NT2/D1 (cell line): ENCODE measurements around the gene LRRC49.

ENCODE experiments used
- DNase-seq: peaks from one replicate; pipeline ENCODE4 v3.0.0-alpha.2; 2011; ENCODE audit warnings: low read depth, low spot score
- H3K27me3 ChIP-seq: 2 replicates; pipeline ENCODE4 v1.6.0; 2011; ENCODE audit warnings: mild to moderate bottlenecking; ENCODE audit not compliant: insufficient read length, insufficient read depth
- H3K36me3 ChIP-seq: 2 replicates; pipeline ENCODE4 v1.6.1; 2011; ENCODE audit warnings: mild to moderate bottlenecking, low read length, mixed read lengths; ENCODE audit not compliant: insufficient read depth, insufficient read length
- H3K4me1 ChIP-seq: 2 replicates; pipeline ENCODE4 v1.5.1; 2011; ENCODE audit not compliant: insufficient read depth, insufficient read length
- H3K4me3 ChIP-seq: 2 replicates; pipeline ENCODE4 v1.5.1; 2011; ENCODE audit warnings: low read depth; ENCODE audit not compliant: insufficient read length
- H3K9ac ChIP-seq: 2 replicates; pipeline ENCODE4 v1.6.0; 2011; ENCODE audit warnings: low read depth; ENCODE audit not compliant: insufficient read length
- H3K9me3 ChIP-seq: 2 replicates; pipeline ENCODE4 v1.5.1; 2011; ENCODE audit warnings: mild to moderate bottlenecking, low read length; ENCODE audit not compliant: insufficient read depth
- SUZ12 ChIP-seq: IDR thresholded peaks from 2 replicates; pipeline ENCODE4 v1.6.1; 2011; ENCODE audit not compliant: insufficient read length, insufficient read depth; ENCODE audit errors: extremely low read depth
- YY1 ChIP-seq: IDR thresholded peaks from 2 replicates; pipeline ENCODE4 v1.6.1; 2011; ENCODE audit not compliant: insufficient read length, insufficient read depth
- ZNF274 ChIP-seq: IDR thresholded peaks from 2 replicates; pipeline ENCODE4 v1.6.1; 2011; ENCODE audit warnings: mild to moderate bottlenecking, low read depth, low read length

LRRC49 gene

DNA sequence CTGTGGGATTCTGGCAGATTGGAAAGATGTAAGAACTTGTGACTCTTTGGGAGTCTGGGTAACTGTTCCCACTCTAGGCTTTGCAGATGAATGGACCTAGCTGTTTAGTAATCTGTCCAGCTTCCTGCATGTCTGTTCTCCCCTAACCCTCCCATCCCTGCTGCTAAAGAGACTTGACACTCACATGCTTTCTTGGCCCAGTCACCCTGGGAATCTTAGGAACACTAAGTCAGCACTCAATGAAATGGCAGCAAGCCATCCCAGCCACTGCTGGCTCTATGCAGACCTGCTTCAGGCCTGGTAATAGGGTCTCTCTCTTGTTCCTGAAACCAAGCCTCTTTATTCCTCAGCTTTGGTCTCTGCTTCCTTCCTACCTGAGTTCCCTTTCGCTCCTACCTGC lies 158.9 kb downstream of the LRRC49 start:
- TF ChIP-seq YY1 (no peak), ZNF274 (no peak), SUZ12 (no peak)
- Histone ChIP-seq H3K9ac (no peak overlapping the region), H3K4me1 (no peaks in the 10 kb centered on the region), H3K36me3 (no peaks in the 10 kb centered on the region), H3K9me3 (no peaks in the 10 kb centered on the region; the same call in 1 of the 2 replicates), H3K4me3 (no peak overlapping the region), H3K27me3 (no peaks in the 10 kb centered on the region)
- no peak for DNase-seq

GRCh38 chr15:71052356-71052755 lies 159.7 kb downstream of the LRRC49 start:
- H3K36me3 ChIP-seq = no peaks in the 10 kb centered on the region
- no peaks in the 10 kb centered on the region for H3K27me3 ChIP-seq
- no peak overlapping the region for H3K4me3 ChIP-seq
- peaks cover 5% of the 10 kb centered on the region; the same call in 1 of the 2 replicates for H3K9me3 ChIP-seq
- no peak for DNase-seq
- H3K9ac ChIP-seq = no peak overlapping the region
- no peaks in the 10 kb centered on the region for H3K4me1 ChIP-seq
- TF ChIP-seq ZNF274 (no peak), SUZ12 (no peak), YY1 (no peak)

- Histone ChIP-seq H3K9me3 (peaks cover 23% of the 10 kb centered on the region; the same call in 1 of the 2 replicates), H3K4me1 (no peaks in the 10 kb centered on the region), H3K4me3 (no peak overlapping the region), H3K27me3 (no peaks in the 10 kb centered on the region), H3K36me3 (no peaks in the 10 kb centered on the region), H3K9ac (no peak overlapping the region)
- no peak for DNase-seq
- no peak for TF ChIP-seq ZNF274
- no peak for TF ChIP-seq SUZ12
- TF ChIP-seq YY1 = no peak
Observed at GRCh38 chr15:71054286-71054952, 161.8 kb downstream of the LRRC49 start.

- TF ChIP-seq ZNF274 (no peak), SUZ12 (no peak), YY1 (no peak)
- no peak overlapping the region for H3K4me3 ChIP-seq
- H3K4me1 ChIP-seq = no peaks in the 10 kb centered on the region
- H3K9ac ChIP-seq = no peak overlapping the region
- H3K27me3 ChIP-seq = no peaks in the 10 kb centered on the region
- DNase-seq = no peak
- no peaks in the 10 kb centered on the region for H3K36me3 ChIP-seq
- H3K9me3 ChIP-seq = peaks cover 31% of the 10 kb centered on the region; the same call in 1 of the 2 replicates
Observed at GRCh38 chr15:71055461-71055860, 162.8 kb downstream of the LRRC49 start.

DNA sequence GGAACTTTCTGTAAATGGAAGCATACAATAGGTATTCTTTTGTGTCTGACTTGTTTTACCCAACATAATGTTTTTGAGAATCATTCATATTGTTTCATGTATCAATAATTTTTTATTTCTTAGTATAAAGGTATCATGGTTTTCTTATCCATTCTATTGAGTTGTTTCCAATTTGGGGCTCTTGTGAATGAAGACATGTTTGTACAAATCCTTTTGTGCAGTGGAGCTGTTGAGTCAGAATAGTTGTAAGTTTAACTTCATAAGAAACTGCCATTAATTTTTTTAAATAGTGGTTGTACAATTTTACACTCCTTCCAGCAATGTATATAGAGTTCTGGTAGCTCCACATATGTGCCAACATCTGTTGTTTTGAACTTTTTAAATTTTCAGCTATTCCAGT lies 163.5 kb downstream of the LRRC49 start:
- H3K9me3 ChIP-seq = peaks cover 32% of the 10 kb centered on the region; the same call in 1 of the 2 replicates
- no peaks in the 10 kb centered on the region for H3K36me3 ChIP-seq
- H3K4me1 ChIP-seq = no peaks in the 10 kb centered on the region
- H3K27me3 ChIP-seq = no peaks in the 10 kb centered on the region
- no peak overlapping the region for H3K9ac ChIP-seq
- no peak overlapping the region for H3K4me3 ChIP-seq
- TF ChIP-seq ZNF274 (no peak), YY1 (no peak)
- no peak for DNase-seq

DNA sequence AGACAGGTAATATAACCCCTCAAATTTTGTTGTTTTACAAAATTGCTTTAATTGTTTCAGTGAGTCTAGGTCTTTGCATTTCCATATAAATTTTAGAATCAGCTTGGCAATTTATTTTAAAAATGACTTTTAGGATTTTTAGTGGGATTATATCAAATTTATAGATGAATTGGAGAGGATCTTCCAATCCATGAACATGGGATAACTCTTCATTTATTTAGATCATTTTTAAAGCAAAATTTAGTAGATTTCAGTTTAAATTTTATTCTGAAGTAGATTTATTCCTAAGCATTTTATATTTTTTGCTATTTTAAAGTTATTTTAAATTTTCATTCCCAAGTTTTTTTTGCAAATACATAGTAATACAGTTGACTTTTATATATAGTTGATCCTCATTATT lies 164.5 kb downstream of the LRRC49 start:
- no peak overlapping the region for H3K9ac ChIP-seq
- no peak for TF ChIP-seq YY1
- no peak for TF ChIP-seq ZNF274
- no peak for TF ChIP-seq SUZ12
- H3K4me1 ChIP-seq = no peaks in the 10 kb centered on the region
- no peak for DNase-seq
- peaks cover 32% of the 10 kb centered on the region; the same call in 1 of the 2 replicates for H3K9me3 ChIP-seq
- no peaks in the 10 kb centered on the region for H3K36me3 ChIP-seq
- H3K27me3 ChIP-seq = no peaks in the 10 kb centered on the region
- no peak overlapping the region for H3K4me3 ChIP-seq

GRCh38 chr15:71057581-71057980 lies 165.0 kb downstream of the LRRC49 start:
- Histone ChIP-seq H3K4me3 (no peak overlapping the region), H3K9ac (no peak overlapping the region), H3K4me1 (no peaks in the 10 kb centered on the region), H3K9me3 (peaks cover 32% of the 10 kb centered on the region; the same call in 1 of the 2 replicates), H3K36me3 (no peaks in the 10 kb centered on the region), H3K27me3 (no peaks in the 10 kb centered on the region)
- no peak for DNase-seq
- TF ChIP-seq SUZ12 = no peak
- no peak for TF ChIP-seq YY1
- no peak for TF ChIP-seq ZNF274
